HUES64 (cell line): Measurements from ENCODE around the gene ACTG2.

ENCODE experiments used
- H3K27ac ChIP-seq: 2 replicates; pipeline ENCODE4 v1.7.0; 2013; ENCODE audit warnings: low read depth, low read length, inconsistent platforms
- H3K27me3 ChIP-seq: 2 replicates; pipeline ENCODE4 v1.6.1; 2013; ENCODE audit warnings: mild to moderate bottlenecking, low read length; ENCODE audit not compliant: insufficient read depth
- H3K36me3 ChIP-seq: 2 replicates; pipeline ENCODE4 v1.6.1; 2013; ENCODE audit warnings: mild to moderate bottlenecking, low read length; ENCODE audit not compliant: insufficient read depth
- H3K4me1 ChIP-seq: 2 replicates; pipeline ENCODE4 v1.6.1; 2013; ENCODE audit warnings: mild to moderate bottlenecking, low read length, moderate library complexity; ENCODE audit not compliant: insufficient read depth
- H3K4me3 ChIP-seq: 2 replicates; pipeline ENCODE4 v1.5.1; 2013; ENCODE audit warnings: mild to moderate bottlenecking, low read length, moderate library complexity
- H3K9ac ChIP-seq: 2 replicates; pipeline ENCODE4 v1.6.1; 2013; ENCODE audit warnings: mild to moderate bottlenecking, low read depth, low read length
- H3K9me3 ChIP-seq: 2 replicates; pipeline ENCODE4 v1.6.1; 2013; ENCODE audit warnings: low read depth, low read length; ENCODE audit not compliant: insufficient read depth
- WGBS: fragments of 150-250, 120-280 bp; methylation state at CpG from one replicate; pipeline ENCODE4 v1.1.7; 2013; ENCODE audit warnings: missing lambda C conversion rate; 5-methylcytosine and 5-hydroxymethylcytosine counted together

The ACTG2 gene

DNA sequence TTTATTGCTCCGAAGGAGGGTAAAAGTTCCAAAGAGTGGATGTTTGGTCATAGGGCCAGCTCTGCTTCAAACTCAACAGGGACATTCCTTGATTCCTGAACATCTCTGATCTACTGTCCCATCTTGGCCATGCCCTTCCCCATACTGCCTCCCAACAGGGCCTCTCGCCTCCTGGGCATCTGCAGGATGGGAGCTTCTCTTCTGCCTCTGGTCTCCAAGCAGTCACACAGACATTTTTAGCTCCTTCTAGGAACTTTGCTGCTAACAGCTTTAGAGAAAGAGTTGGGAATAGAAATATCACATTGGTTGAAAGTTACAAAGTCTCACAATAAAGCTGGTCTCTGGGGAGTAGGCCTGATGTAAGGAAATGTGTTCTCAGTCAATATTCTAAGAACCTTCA is 24.5 kb downstream of the ACTG2 start:
- H3K4me1 ChIP-seq = peaks cover 3% of the 10 kb centered on the region; the same call in 1 of the 2 replicates
- H3K27ac ChIP-seq = no peak overlapping the region
- H3K9me3 ChIP-seq = no peaks in the 10 kb centered on the region
- 71% methylated on average over 2 of the region's 2 CpGs for WGBS
- 0 out of 2 replicates have a peak, but pooled peaks cover 3% of the 10 kb centered on the region for H3K27me3 ChIP-seq
- no peak overlapping the region for H3K4me3 ChIP-seq
- no peaks in the 10 kb centered on the region for H3K36me3 ChIP-seq
- no peak overlapping the region for H3K9ac ChIP-seq

- Histone ChIP-seq H3K9me3 (no peaks in the 10 kb centered on the region), H3K9ac (no peak overlapping the region), H3K27me3 (0 out of 2 replicates have a peak, but pooled peaks cover 3% of the 10 kb centered on the region), H3K4me3 (no peak overlapping the region), H3K4me1 (peaks cover 3% of the 10 kb centered on the region; the same call in 1 of the 2 replicates), H3K36me3 (no peaks in the 10 kb centered on the region), H3K27ac (no peak overlapping the region)
- 89% methylated on average over 3 of the region's 4 CpGs for WGBS
Measured at GRCh38 chr2:73917696-73918207, 24.9 kb downstream of the ACTG2 start.

GRCh38 chr2:73918856-73919255 is 26.0 kb downstream of the ACTG2 start:
- Histone ChIP-seq H3K4me3 (no peak overlapping the region), H3K27ac (no peak overlapping the region), H3K9ac (no peak overlapping the region), H3K27me3 (0 out of 2 replicates have a peak, but pooled peaks cover 3% of the 10 kb centered on the region), H3K9me3 (no peaks in the 10 kb centered on the region), H3K36me3 (no peaks in the 10 kb centered on the region), H3K4me1 (peaks cover 3% of the 10 kb centered on the region; the same call in 1 of the 2 replicates)
- 97% methylated on average over 3 of the region's 3 CpGs for WGBS

- Histone ChIP-seq H3K9me3 (no peaks in the 10 kb centered on the region), H3K36me3 (no peaks in the 10 kb centered on the region), H3K4me3 (no peak overlapping the region), H3K9ac (no peak overlapping the region), H3K27ac (no peak overlapping the region), H3K27me3 (0 out of 2 replicates have a peak, but pooled peaks cover 3% of the 10 kb centered on the region), H3K4me1 (peaks cover 3% of the 10 kb centered on the region; the same call in 1 of the 2 replicates)
- 95% methylated on average over 7 of the region's 7 CpGs for WGBS
Measured at GRCh38 chr2:73919596-73920228, 26.9 kb downstream of the ACTG2 start.

DNA sequence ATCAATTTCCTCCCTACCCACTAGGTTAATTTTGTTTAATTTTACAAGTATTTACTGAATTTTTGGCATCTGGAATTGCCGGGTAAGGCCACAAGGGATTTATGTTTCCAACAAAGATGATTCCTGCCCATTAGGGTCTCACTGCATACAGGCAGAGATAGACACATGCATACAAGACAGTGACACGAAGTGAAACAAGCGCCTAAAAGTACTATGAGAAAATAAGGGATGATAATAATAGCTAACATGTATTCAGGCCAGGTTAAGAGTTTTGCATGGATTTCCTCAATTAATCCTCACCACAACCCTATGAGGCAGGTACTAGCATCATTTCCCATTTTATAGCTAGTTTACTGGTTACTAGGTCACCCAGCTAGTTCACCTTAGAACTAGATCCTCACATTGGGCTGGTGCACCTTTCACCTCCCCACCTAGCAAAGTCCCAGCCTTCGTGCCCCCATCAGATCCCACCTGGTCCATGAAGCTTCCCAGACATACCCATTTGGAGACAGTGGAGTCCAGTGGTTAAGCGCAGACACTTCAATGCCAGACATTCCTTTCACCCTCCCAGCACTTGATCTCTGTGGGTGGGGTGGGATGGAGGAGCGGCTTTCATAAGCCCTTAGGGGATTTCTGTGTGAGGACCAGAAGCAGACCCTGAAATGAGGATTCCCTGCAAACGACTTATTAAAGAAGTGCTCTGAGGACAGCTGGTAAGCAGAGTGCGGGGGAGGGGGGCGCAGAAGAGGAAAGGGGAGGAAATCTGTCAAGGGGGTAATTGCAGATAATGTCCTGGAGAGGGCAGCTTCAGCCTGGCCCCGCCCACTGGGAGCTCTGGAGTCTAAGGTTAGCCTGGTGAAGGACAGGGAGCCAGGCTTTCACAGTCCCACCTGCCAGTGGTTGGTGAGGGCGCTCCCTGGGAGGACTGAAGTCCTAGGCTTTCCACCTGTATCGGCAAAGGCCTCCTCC is 28.1 kb downstream of the ACTG2 start:
- H3K27ac ChIP-seq = no peak overlapping the region
- H3K36me3 ChIP-seq = no peaks in the 10 kb centered on the region
- no peaks in the 10 kb centered on the region for H3K9me3 ChIP-seq
- no peak overlapping the region for H3K4me3 ChIP-seq
- H3K4me1 ChIP-seq = peaks cover 3% of the 10 kb centered on the region
- 59% methylated on average over 12 of the region's 12 CpGs for WGBS
- 0 out of 2 replicates have a peak, but pooled peaks cover 3% of the 10 kb centered on the region for H3K27me3 ChIP-seq
- no peak overlapping the region for H3K9ac ChIP-seq

- WGBS = 88% methylated on average over 9 of the region's 9 CpGs
- Histone ChIP-seq H3K27me3 (0 out of 2 replicates have a peak, but pooled peaks cover 3% of the 10 kb centered on the region), H3K9me3 (no peaks in the 10 kb centered on the region), H3K9ac (no peak overlapping the region), H3K36me3 (no peaks in the 10 kb centered on the region), H3K27ac (no peak overlapping the region), H3K4me1 (peaks cover 8% of the 10 kb centered on the region), H3K4me3 (no peak overlapping the region)
Measured at GRCh38 chr2:73921581-73921980, 28.8 kb downstream of the ACTG2 start.

DNA sequence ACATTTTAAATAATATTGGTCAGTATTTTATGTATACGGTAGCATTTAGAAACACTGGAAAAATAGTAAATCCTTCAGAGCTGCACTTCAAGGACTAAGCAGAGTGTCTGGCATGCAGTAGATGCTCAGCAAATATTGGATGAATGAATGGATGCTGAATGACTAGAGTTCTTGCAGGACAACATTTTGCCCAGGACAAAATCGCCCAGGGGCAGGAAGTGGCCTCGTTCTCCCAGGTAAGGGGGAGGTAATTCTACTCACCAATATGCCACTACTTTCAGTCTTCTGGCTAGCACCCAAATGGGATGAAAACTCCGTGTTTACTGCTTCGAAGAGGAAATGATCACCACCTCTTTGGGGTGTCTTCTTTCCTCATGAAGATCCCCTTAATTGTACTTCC is 29.9 kb downstream of the ACTG2 start:
- Histone ChIP-seq H3K9ac (no peak overlapping the region), H3K27me3 (0 out of 2 replicates have a peak, but pooled peaks cover under 1% of the 10 kb centered on the region), H3K27ac (no peak overlapping the region), H3K4me1 (peaks cover 12% of the 10 kb centered on the region), H3K9me3 (no peaks in the 10 kb centered on the region), H3K4me3 (no peak overlapping the region), H3K36me3 (no peaks in the 10 kb centered on the region)
- WGBS = 81% methylated on average over 5 of the region's 5 CpGs

- no peak overlapping the region for H3K9ac ChIP-seq
- H3K4me3 ChIP-seq = no peak overlapping the region
- no peaks in the 10 kb centered on the region for H3K9me3 ChIP-seq
- no peak overlapping the region for H3K27ac ChIP-seq
- H3K36me3 ChIP-seq = no peaks in the 10 kb centered on the region
- no peaks in the 10 kb centered on the region for H3K27me3 ChIP-seq
- WGBS = 92% methylated on average over 7 of the region's 7 CpGs
- H3K4me1 ChIP-seq = peaks cover 15% of the 10 kb centered on the region
Measured at GRCh38 chr2:73925033-73925704, 32.4 kb downstream of the ACTG2 start.

GRCh38 chr2:73925853-73926492 is 33.2 kb downstream of the ACTG2 start:
- no peaks in the 10 kb centered on the region for H3K36me3 ChIP-seq
- H3K4me3 ChIP-seq = peak overlapping the region; percentile 79
- no peaks in the 10 kb centered on the region for H3K27me3 ChIP-seq
- no peaks in the 10 kb centered on the region for H3K9me3 ChIP-seq
- 94% methylated on average over 10 of the region's 13 CpGs for WGBS
- H3K9ac ChIP-seq = peak overlapping the region; percentile 90; the same call in 1 of the 2 replicates
- H3K27ac ChIP-seq = peak overlapping the region; percentile 10; the same call in 1 of the 2 replicates
- H3K4me1 ChIP-seq = peaks cover 15% of the 10 kb centered on the region

DNA sequence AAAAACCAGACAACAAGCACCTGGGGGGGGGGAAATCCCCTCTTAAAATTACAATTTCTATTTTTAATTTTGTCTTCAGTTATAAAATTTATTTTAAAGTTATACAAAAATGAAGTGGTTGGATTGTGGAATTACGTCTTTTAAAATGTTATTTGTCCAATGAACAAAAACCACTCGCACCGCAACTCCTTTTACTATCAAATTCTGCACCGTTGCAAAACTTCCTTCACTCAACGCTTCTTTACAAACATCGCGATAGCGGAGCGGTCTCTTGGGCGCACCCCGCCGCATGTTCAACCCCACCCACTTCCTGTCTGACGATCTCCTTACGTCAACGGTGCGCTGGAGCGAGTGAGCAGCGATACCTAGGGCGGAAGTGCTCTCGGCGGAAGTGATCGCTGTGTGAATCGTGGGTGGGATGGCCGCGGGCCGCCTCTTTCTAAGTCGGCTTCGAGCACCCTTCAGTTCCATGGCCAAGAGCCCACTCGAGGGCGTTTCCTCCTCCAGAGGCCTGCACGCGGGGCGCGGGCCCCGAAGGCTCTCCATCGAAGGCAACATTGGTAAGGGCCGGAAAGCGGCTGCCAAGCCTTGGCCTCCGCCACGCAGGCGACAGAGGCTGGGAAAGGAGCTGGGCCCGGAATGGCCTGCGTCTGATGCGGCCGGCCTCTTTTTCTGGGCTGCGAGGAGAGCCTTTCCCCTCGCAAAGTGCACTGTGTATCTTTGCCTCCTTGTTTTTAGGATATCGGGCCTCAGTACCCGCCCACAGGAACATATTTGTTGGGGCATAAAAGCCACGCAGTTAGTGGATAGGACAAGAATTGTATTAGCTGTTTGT is 33.9 kb downstream of the ACTG2 start, which contains the start of gene DGUOK:
Gene DGUOK, plus strand, starts transcription at position 388 of the 835 bp plus-strand sequence. Its CDS starts 31 bp downstream, at position 419.
- peak within 1 kb of the TSS; percentile 90 for H3K9ac ChIP-seq
- WGBS = under 1% methylated on average over 50 of the region's 50 CpGs
- H3K4me3 ChIP-seq = peak within 1 kb of the TSS; percentile 79
- H3K36me3 ChIP-seq = no peaks in the 10 kb centered on the region
- H3K4me1 ChIP-seq = peaks cover 12% of the 10 kb centered on the region
- peak within 1 kb of the TSS; percentile 90 for H3K27ac ChIP-seq
- H3K27me3 ChIP-seq = no peaks in the 10 kb centered on the region
- no peaks in the 10 kb centered on the region for H3K9me3 ChIP-seq
